IMR-90 (cell line): Measurements from ENCODE around the gene LYVE1.

Experiments
- CHD1 ChIP-seq: IDR thresholded peaks from 2 replicates; pipeline ENCODE4 v1.6.1; 2012; ENCODE audit warnings: low read depth, low read length, improper control_type of control experiment
- MAFK ChIP-seq: IDR thresholded peaks from 2 replicates; pipeline ENCODE4 v1.6.1; 2012; ENCODE audit warnings: low read depth, low read length, improper control_type of control experiment
- POLR2A ChIP-seq: IDR thresholded peaks from 2 replicates; pipeline ENCODE4 v1.6.1; 2012; ENCODE audit warnings: mild to moderate bottlenecking, low read depth, low read length
- RAD21 ChIP-seq: IDR thresholded peaks from 2 replicates; pipeline ENCODE4 v1.6.1; 2012; ENCODE audit warnings: low read length, improper control_type of control experiment
- RFX5 ChIP-seq: IDR thresholded peaks from 2 replicates; pipeline ENCODE4 v1.8.0; 2012; ENCODE audit warnings: low read depth, mild to moderate bottlenecking, low read length, moderate library complexity
- TF ChIP-seq, protein P1 (sequence below): conservative IDR thresholded peaks from 2 replicates; pipeline ENCODE4 v1.5.1; 2012; ENCODE audit warnings: mild to moderate bottlenecking, low read depth, low read length, improper control_type of control experiment

DNA sequence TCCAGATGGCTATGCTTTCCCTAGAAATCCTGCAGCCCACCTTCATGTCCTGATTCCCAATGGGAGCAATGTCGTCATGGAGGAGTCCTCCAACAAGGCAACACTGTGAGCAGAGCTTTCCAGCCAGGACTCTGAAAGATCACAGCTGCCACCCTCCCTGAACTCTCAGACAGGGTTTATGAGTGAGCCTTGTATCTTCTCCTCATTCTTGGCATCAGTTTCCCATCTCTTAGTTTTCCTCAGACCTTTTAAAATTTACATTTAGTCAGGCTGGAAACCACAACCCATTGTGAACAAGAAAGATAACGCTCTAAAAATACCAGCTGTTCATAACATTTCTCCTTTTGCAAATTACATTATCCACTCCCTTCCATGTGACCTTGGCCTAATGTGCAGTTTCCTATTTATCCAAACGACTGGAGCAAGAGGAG is 15.6 kb upstream of the LYVE1 start:
- no peak for TF ChIP-seq POLR2A
- TF ChIP-seq CHD1 = no peak
- TF ChIP-seq, protein P1, sequence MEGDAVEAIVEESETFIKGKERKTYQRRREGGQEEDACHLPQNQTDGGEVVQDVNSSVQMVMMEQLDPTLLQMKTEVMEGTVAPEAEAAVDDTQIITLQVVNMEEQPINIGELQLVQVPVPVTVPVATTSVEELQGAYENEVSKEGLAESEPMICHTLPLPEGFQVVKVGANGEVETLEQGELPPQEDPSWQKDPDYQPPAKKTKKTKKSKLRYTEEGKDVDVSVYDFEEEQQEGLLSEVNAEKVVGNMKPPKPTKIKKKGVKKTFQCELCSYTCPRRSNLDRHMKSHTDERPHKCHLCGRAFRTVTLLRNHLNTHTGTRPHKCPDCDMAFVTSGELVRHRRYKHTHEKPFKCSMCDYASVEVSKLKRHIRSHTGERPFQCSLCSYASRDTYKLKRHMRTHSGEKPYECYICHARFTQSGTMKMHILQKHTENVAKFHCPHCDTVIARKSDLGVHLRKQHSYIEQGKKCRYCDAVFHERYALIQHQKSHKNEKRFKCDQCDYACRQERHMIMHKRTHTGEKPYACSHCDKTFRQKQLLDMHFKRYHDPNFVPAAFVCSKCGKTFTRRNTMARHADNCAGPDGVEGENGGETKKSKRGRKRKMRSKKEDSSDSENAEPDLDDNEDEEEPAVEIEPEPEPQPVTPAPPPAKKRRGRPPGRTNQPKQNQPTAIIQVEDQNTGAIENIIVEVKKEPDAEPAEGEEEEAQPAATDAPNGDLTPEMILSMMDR = no peak
- TF ChIP-seq MAFK = no peak
- TF ChIP-seq RAD21 = no peak
- no peak for TF ChIP-seq RFX5
